HepG2 (cell line): ENCODE data around the gene PMS1.

Experiments used
- CREB1 ChIP-seq, 2 experiments: fragments of 450-650 bp in 1 of 2; IDR thresholded peaks; 2 replicates each; pipeline ENCODE4 v1.6.1; 2016 to 2017; ENCODE audit warnings: control low read depth in 1 of 2, mild to moderate bottlenecking in 1 of 2, missing compliant biosample characterization in 1 of 2, missing genetic modification characterization in 1 of 2
- KDM1A ChIP-seq: IDR thresholded peaks from 2 replicates; pipeline ENCODE4 v1.6.1; 2016; ENCODE audit warnings: missing compliant biosample characterization
- SMAD3 ChIP-seq: sonication (generic); formaldehyde crosslinking; IDR thresholded peaks from 2 replicates; pipeline ENCODE4 v1.4.0; 2020; ENCODE audit warnings: missing genetic modification reagents
- SUZ12 ChIP-seq: fragments of 150-350 bp; IDR thresholded peaks from 2 replicates; pipeline ENCODE4 v1.6.1; 2014; ENCODE audit warnings: low read depth, low read length
- ZNF253 ChIP-seq: sonication (generic); formaldehyde crosslinking; IDR thresholded peaks from 2 replicates; pipeline ENCODE4 v1.8.0; 2022; ENCODE audit warnings: mild to moderate bottlenecking, missing genetic modification reagents, borderline replicate concordance
- ZSCAN21 ChIP-seq: sonication (generic); formaldehyde crosslinking; IDR thresholded peaks from 2 replicates; pipeline ENCODE4 v1.8.0; 2022; ENCODE audit warnings: mild to moderate bottlenecking, missing genetic modification reagents, moderate library complexity, borderline replicate concordance
- TF ChIP-seq, protein P1 (sequence below): sonication (generic); formaldehyde crosslinking; IDR thresholded peaks from 2 replicates; pipeline ENCODE4 v1.8.1; 2023; ENCODE audit warnings: mild to moderate bottlenecking, missing genetic modification reagents
- TF ChIP-seq, protein P2 (sequence below): sonication (generic); formaldehyde crosslinking; IDR thresholded peaks from 2 replicates; pipeline ENCODE4 v1.5.0; 2020; ENCODE audit warnings: mild to moderate bottlenecking, missing genetic modification reagents, moderate library complexity

DNA sequence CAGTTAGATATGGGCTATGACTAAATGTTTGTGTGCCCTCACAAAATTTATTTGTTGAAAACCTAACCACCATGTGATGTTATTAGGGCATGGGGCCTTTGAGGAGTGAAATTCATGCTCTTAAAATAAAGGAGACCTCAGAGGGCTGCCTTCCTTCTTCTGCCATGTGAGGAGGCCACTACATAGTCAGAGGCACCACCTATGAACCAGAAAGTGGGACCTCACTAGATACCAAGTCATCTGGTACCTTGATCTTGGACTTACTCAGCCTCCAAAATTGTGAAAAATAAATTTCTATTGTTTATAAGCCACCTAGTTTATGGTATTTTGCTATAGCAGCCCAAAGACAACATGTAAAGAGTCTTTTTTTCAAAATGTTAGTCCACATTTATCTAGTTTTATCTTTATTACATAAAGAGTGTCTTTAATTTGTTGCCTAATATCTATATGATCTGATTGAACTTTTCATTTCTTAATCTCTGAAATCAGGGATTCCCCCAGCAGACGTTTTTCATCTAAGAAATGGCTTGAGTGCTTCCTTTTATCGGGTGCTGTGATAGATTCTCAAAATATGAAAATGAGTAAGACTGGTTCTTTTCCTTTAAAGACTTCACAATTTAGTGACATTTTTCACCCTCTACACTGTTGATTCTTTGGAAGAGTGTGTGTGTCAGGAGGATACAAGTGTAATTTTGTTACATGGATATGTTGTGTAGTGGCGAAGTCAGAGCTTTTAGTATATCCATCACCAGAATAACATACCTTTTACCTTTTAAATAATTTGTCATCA is 34.2 kb downstream of the PMS1 start:
- TF ChIP-seq, protein P1, sequence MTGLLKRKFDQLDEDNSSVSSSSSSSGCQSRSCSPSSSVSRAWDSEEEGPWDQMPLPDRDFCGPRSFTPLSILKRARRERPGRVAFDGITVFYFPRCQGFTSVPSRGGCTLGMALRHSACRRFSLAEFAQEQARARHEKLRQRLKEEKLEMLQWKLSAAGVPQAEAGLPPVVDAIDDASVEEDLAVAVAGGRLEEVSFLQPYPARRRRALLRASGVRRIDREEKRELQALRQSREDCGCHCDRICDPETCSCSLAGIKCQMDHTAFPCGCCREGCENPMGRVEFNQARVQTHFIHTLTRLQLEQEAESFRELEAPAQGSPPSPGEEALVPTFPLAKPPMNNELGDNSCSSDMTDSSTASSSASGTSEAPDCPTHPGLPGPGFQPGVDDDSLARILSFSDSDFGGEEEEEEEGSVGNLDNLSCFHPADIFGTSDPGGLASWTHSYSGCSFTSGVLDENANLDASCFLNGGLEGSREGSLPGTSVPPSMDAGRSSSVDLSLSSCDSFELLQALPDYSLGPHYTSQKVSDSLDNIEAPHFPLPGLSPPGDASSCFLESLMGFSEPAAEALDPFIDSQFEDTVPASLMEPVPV (CRISPR knock-in tag), result no peak
- TF ChIP-seq SMAD3 (CRISPR knock-in tag), result no peak
- TF ChIP-seq KDM1A (CRISPR knock-in tag), result no peak
- no peak for TF ChIP-seq SUZ12
- no peak for TF ChIP-seq ZSCAN21 (CRISPR knock-in tag)
- no peak for TF ChIP-seq CREB1 (IDR thresholded peaks at IDR 0.05)
- no peak for TF ChIP-seq CREB1 (CRISPR knock-in tag; IDR thresholded peaks at IDR 0.05)
- no peak for TF ChIP-seq ZNF253
- TF ChIP-seq, protein P2, sequence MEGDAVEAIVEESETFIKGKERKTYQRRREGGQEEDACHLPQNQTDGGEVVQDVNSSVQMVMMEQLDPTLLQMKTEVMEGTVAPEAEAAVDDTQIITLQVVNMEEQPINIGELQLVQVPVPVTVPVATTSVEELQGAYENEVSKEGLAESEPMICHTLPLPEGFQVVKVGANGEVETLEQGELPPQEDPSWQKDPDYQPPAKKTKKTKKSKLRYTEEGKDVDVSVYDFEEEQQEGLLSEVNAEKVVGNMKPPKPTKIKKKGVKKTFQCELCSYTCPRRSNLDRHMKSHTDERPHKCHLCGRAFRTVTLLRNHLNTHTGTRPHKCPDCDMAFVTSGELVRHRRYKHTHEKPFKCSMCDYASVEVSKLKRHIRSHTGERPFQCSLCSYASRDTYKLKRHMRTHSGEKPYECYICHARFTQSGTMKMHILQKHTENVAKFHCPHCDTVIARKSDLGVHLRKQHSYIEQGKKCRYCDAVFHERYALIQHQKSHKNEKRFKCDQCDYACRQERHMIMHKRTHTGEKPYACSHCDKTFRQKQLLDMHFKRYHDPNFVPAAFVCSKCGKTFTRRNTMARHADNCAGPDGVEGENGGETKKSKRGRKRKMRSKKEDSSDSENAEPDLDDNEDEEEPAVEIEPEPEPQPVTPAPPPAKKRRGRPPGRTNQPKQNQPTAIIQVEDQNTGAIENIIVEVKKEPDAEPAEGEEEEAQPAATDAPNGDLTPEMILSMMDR, result no peak
